Measurements from ENCODE around the gene MAVS.

- TF ChIP-seq POLR2A (IDR thresholded peaks at IDR 0.05) (no peak), CTCF (IDR thresholded peaks at IDR 0.05) (no peak)
Measured at GRCh38 chr20:3797226-3797545, 49.4 kb upstream of the MAVS start.

Data from esophagus squamous epithelium (tissue), 4 donors.